Muscle of back (tissue), 11 donors: ENCODE data around the gene COX11. TPM values are rescaled to one million over a fixed set of nuclear protein-coding genes. Genes with fewer than 3 reads are reported as not detected.

Experiments
- DNase-seq, 3 donors: peaks; one replicate each; pipeline versions ENCODE4 v3.0.0 to v3.0.0-alpha.2; 2013
- polyA plus RNA-seq, 10 donors: library from polyadenylated mRNA; unstranded; fragments of 120-200 nt; gene quantifications; one replicate each; pipeline ENCODE4 v1.2.1, GENCODE V29; 2013; ENCODE audit not compliant: insufficient read length in 10 of 10

COX11 gene
- polyA plus RNA-seq, 10 donors: 30.6 to 43.0 (median 36.1) TPM

DNA sequence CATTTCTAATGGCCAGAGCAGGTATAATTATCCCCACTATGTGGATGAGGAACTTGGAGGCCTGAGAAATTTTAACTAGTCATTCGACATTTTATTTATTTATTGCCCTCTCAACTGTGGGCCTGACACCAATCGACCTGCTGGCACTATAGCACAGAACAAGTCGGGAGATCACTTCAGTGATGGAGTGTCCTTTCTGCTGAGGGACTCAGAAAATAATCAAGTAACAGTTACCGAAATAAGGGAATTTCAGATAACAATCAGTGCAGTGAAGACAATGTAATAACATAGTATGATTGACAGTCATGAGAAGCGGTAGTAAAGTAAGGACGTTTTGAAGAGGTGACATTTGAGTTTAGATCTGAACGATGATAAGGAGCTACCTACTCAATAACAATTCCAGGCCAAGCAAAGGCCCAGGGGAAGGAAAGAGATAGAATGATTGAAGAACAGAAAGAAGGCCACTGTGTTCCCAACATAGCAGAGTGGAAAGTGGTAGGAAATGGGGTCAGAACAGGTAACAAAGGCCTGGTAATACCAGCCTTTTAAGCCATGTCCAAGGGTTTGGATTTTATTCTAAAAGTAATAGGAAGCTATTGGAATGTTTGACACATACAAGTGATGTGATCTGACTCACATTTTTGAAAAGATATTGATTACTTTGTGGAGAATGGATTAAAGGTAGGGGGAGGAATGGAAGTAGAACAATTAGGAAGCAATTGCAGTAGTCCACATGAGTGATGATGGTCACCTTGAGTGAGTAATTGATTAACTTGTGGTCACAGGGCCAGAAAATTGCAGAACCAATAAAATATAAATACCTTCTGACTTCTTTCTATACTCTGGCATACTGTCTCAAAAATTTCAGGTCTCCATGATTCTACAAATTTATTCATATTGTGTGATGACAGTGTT lies 1.5 kb upstream of the COX11 start:
- DNase-seq: no peak

- DNase-seq: peak in 1 of 3 donors; percentile 20
Measured at GRCh38 chr17:54968988-54969332, 506 bp upstream of the COX11 start.

GRCh38 chr17:54967621-54968261 lies 713 bp downstream of the COX11 start:
- DNase-seq: peak; percentile 8 to 49 (median 9)

- DNase-seq: no peak
Measured at GRCh38 chr17:54956791-54957190, 11.7 kb downstream of the COX11 start.

DNA sequence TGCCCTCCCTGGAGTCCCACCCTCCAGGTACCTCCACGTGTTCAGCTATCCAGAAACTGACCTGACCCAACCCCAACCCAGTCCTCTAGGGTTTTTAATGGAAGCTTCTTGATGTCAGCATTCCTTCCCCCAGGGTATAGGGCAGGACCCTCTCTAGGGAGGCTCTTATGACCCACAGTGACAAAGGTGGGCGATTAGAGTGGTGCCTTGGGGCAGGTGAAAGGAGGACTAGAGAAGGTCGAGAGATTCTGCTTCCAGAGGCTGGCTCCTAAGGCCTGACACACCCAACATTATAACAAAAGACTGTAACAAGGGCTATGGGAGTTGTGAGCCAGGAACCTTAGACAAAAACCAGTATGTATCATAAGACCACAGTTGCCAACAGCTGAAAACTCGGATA lies 17.2 kb downstream of the COX11 start:
- no peak for DNase-seq

- no peak for DNase-seq
Measured at GRCh38 chr17:54950116-54950515, 18.3 kb downstream of the COX11 start.

GRCh38 chr17:54948380-54948779 lies 20.1 kb downstream of the COX11 start:
- DNase-seq: peak in 1 of 3 donors; percentile 69

DNA sequence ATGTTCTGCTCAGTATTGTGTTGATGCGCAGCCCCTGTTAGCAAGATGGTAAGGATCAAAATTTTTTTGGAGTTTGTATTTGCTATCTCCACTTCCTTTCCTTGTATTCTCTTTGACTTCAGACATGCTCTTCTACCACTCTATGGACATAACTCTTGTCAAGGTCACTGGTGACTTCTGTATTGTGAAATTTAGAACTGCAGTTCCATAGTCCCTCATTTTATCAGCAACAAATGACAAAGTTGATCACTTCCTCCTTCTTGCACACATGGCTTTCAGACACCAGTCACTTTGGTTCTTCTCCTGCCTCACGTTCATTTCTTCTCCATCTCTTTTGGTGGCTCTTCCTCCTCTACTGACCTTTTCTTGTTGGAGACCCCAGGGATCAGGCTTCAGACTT lies 21.1 kb downstream of the COX11 start:
- DNase-seq: no peak

- no peak for DNase-seq
Measured at GRCh38 chr17:54945671-54946070, 22.8 kb downstream of the COX11 start.

GRCh38 chr17:54945231-54945630 lies 23.2 kb downstream of the COX11 start:
- no peak for DNase-seq

DNA sequence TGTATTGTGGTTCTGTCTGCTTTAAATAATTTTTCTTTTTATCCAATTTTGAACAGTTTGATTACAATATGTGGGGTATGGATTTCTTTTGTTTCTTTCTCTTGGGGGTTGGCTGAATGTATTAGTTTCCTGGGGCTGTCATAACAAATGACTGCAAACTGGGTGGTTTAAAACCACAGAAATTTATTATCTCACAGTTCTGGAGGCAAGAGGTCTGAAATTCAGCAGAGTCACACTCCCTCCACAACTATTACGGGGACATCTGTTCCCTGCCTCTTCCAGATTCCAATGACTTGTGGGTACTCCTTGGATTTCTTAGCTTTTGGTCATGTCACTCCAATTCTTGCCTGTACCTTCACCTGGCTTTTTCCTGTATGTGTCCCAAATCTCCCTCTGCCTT lies 23.7 kb downstream of the COX11 start:
- DNase-seq: peak in 1 of 3 donors; percentile 9

DNA sequence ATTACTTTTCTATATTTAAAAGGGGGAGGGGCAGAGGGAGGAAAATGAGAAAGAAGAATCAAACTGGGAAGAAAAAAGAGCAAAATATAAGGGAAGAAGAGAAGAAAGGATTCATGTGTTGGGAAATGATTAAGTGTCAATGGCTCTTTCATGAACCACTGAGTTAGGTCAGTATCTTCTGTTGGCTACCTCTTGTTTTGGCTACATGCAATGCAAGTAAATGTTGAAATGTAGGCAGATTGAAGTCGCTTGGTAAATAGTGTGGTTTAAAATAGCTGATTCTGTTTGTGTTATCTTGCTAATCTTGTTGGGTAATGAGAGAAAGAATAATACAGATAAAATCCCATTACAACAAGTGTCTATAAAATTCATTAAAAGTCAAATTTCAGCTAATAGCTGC lies 27.2 kb downstream of the COX11 start:
- no peak for DNase-seq

DNA sequence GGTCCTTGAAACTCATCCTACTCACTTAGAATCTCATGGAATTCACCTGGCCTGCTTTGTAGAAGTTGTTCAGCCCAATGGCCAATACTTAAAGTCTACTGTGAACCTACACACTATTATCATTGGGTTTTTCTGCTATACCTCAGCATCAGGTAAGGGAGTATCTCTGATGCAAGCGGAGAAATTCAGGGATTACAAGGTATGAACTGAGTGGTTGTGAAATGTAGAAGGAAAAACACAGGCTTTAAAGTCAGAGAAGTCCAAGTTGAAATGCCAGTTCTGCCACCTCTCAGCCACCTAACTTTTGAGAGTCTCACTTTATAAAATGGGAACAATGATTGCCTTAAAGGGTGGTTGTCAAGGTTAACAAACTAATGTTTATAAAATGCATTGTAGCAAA lies 31.0 kb downstream of the COX11 start:
- DNase-seq: no peak

DNA sequence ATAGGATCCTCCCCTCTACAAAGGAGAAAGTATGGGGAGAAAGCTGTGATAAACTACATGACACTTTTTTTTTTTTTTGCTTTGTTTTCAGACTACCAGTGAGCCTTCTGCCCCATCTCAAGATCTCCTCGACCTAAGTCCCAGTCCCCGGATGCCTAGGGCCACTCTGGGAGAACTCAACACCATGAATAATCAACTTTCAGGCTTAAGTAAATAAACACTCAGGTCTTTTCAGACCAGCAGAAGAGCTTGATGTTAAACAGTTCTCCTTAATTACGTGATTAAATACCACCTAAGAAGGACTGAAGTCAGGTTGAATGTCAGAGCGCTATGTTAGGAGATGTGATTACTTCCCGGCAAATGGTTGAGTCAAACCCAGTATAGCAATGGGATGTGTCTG lies 31.4 kb downstream of the COX11 start:
- DNase-seq: no peak

- DNase-seq: no peak
Measured at GRCh38 chr17:54935471-54935870, 33.0 kb downstream of the COX11 start.

- DNase-seq: no peak
Measured at GRCh38 chr17:54933921-54934320, 34.5 kb downstream of the COX11 start.

DNA sequence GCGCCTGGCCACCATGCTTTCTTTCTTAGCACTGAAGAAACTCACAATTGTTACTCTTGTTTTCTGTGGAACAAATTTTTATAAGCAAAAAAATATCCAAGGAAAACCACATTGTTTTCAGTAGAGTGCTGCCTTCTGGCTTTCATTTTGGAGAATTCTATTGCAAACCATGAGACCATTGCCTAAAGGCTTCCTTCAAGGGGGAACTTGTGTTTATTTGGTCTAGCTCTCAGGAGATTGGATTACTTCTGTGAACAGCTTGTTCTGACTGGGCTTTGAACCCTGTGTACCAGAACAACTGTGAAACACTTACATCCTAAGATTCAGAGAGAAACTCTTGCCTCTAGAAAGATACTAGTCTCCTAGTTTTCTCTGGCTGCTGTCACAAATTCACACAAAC lies 35.7 kb downstream of the COX11 start:
- DNase-seq: no peak

- DNase-seq: no peak
Measured at GRCh38 chr17:54927525-54927924, 40.9 kb downstream of the COX11 start.

- DNase-seq: no peak
Measured at GRCh38 chr17:54924405-54924804, 44.0 kb downstream of the COX11 start.

GRCh38 chr17:54920819-54921218 lies 47.6 kb downstream of the COX11 start:
- DNase-seq: no peak

GRCh38 chr17:54919425-54919824 lies 49.0 kb downstream of the COX11 start:
- DNase-seq: no peak

DNA sequence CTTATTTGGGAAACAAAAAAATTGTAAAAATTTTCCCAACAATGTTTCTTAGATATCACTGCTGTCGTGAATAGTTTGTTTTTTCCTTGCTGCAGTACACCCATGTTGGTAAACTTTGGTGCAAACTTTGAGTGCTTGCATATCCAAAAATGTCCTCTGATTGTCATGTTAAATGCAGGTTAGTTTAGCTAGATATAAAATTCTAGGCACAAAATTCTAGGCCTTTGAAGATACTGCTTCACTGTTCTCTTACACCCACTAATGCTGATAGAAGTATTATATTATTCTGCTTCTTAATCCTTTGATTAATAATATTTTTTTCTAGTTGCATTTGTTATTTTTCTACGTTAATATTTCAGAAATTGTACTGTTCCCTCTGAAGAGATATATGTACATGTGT lies 51.7 kb downstream of the COX11 start:
- no peak for DNase-seq
